CD4-positive, alpha-beta T cell treated with Interleukin-2 at 100 ng/mL for 4 hours (primary cell): Measurements from ENCODE around the gene ITM2B.

Experiments used
- DNase-seq: peaks from one replicate; pipeline ENCODE4 v3.0.0-alpha.2; 2020; ENCODE audit warnings: low spot score

ITM2B gene

GRCh38 chr13:48260970-48261369 is 28.0 kb downstream of the ITM2B start:
- DNase-seq = no peak

GRCh38 chr13:48263196-48263595 is 30.2 kb downstream of the ITM2B start:
- DNase-seq = no peak

- no peak for DNase-seq
Measured at GRCh38 chr13:48264058-48264457, 31.1 kb downstream of the ITM2B start.

GRCh38 chr13:48265217-48265815 is 32.3 kb downstream of the ITM2B start:
- no peak for DNase-seq

- no peak for DNase-seq
Measured at GRCh38 chr13:48266150-48266549, 33.1 kb downstream of the ITM2B start.

- DNase-seq = no peak
Measured at GRCh38 chr13:48266701-48267639, 34.0 kb downstream of the ITM2B start.

- no peak for DNase-seq
Measured at GRCh38 chr13:48268019-48268418, 35.0 kb downstream of the ITM2B start.

GRCh38 chr13:48273346-48273745 is 40.3 kb downstream of the ITM2B start:
- DNase-seq = no peak

GRCh38 chr13:48275507-48275906 is 42.5 kb downstream of the ITM2B start:
- DNase-seq = no peak

GRCh38 chr13:48278806-48279205 is 45.8 kb downstream of the ITM2B start:
- DNase-seq = no peak

GRCh38 chr13:48281556-48281955 is 48.5 kb downstream of the ITM2B start:
- no peak for DNase-seq

- no peak for DNase-seq
Measured at GRCh38 chr13:48291730-48292129, 58.7 kb downstream of the ITM2B start.

GRCh38 chr13:48292650-48293049 is 59.6 kb downstream of the ITM2B start:
- no peak for DNase-seq

- DNase-seq = no peak
Measured at GRCh38 chr13:48294653-48295052, 61.6 kb downstream of the ITM2B start.

GRCh38 chr13:48295271-48295670 is 62.3 kb downstream of the ITM2B start:
- no peak for DNase-seq

- DNase-seq = no peak
Measured at GRCh38 chr13:48296528-48296927, 63.5 kb downstream of the ITM2B start.

- DNase-seq = no peak
Measured at GRCh38 chr13:48297131-48297786, 64.3 kb downstream of the ITM2B start.

- DNase-seq = no peak
Measured at GRCh38 chr13:48299591-48299990, 66.6 kb downstream of the ITM2B start.

- DNase-seq = peak; percentile 30
Measured at GRCh38 chr13:48302871-48303358, 69.9 kb downstream of the ITM2B start.

- peak; percentile 89 for DNase-seq
Measured at GRCh38 chr13:48303359-48304142, 70.5 kb downstream of the ITM2B start, which contains the start of gene RB1. RB1 (plus strand) TSS chr13:48303751; CDS start chr13:48303913, 162 bp downstream.

GRCh38 chr13:48304143-48304876 is 71.3 kb downstream of the ITM2B start:
- DNase-seq = peak; percentile 22
